Smooth muscle cell (in vitro differentiated cells): ENCODE measurements around the gene ANKRD62. TPM values are rescaled to one million over a fixed set of nuclear protein-coding genes. Genes with fewer than 3 reads are reported as not detected.

Source experiments
- DNase-seq: peaks from one replicate; lab custom pipeline; 2025; ENCODE audit not compliant: unreplicated experiment; lab: John Stamatoyannopoulos, UW
- H2AFZ ChIP-seq: fragments of 200-600 bp; sonication (generic); 2 replicates; pipeline ENCODE4 v1.6.0; 2016; ENCODE audit warnings: antibody characterized with exemption, low read depth, mild to moderate bottlenecking
- H3F3A ChIP-seq: fragments of 200-600 bp; sonication (generic); 2 replicates; pipeline ENCODE4 v1.6.0; 2017; ENCODE audit warnings: antibody characterized with exemption, low read depth
- H3K27ac ChIP-seq: fragments of 200-600 bp; sonication (generic); 2 replicates; pipeline ENCODE4 v1.5.1; 2016; ENCODE audit warnings: low read depth, mild to moderate bottlenecking
- H3K27me3 ChIP-seq: fragments of 200-600 bp; sonication (generic); 2 replicates; pipeline ENCODE4 v1.6.1; 2016; ENCODE audit warnings: low read depth, mild to moderate bottlenecking
- H3K36me3 ChIP-seq: fragments of 200-600 bp; sonication (generic); 2 replicates; pipeline ENCODE4 v1.5.1; 2016; ENCODE audit warnings: low read depth
- H3K4me1 ChIP-seq: fragments of 200-600 bp; sonication (generic); 2 replicates; pipeline ENCODE4 v1.5.1; 2016; ENCODE audit warnings: low read depth
- H3K4me2 ChIP-seq: fragments of 200-600 bp; sonication (generic); 2 replicates; pipeline ENCODE4 v1.6.0; 2016; ENCODE audit warnings: mild to moderate bottlenecking
- H3K4me3 ChIP-seq: fragments of 200-600 bp; sonication (generic); 2 replicates; pipeline ENCODE4 v1.5.1; 2016; ENCODE audit warnings: mild to moderate bottlenecking
- H3K79me2 ChIP-seq: fragments of 200-600 bp; sonication (generic); 2 replicates; pipeline ENCODE4 v1.6.0; 2016; ENCODE audit warnings: low read depth, mild to moderate bottlenecking
- H3K9ac ChIP-seq: fragments of 200-600 bp; sonication (generic); 2 replicates; pipeline ENCODE4 v1.6.0; 2016; ENCODE audit warnings: low read depth
- H3K9me3 ChIP-seq: fragments of 200-600 bp; sonication (generic); replicated peaks from 2 replicates; pipeline ENCODE4 v1.5.1; 2016; ENCODE audit warnings: low read depth
- H4K20me1 ChIP-seq: fragments of 200-600 bp; sonication (generic); 2 replicates; pipeline ENCODE4 v1.6.0; 2016; ENCODE audit warnings: low read depth
- WGBS: methylation state at CpG from one replicate; pipeline ENCODE4 v1.1.7; 2016; ENCODE audit warnings: low lambda C conversion rate; 5-methylcytosine and 5-hydroxymethylcytosine counted together
- polyA plus RNA-seq: library from polyadenylated mRNA; unstranded; fragments of >200 nt; fragmentation: Nextera tagmentation; extraction: Ambion mirVana; gene quantifications from 2 replicates; pipeline ENCODE4 v1.2.1, GENCODE V29; 2016
- total RNA-seq: library from RNA; depleted of rRNA; stranded (reverse); fragments of >200 nt; gene quantifications from 2 replicates; pipeline ENCODE4 v1.2.3, GENCODE V29; 2014
- TF ChIP-seq, protein P1 (sequence below): fragments of 200-600 bp; sonication (generic); IDR thresholded peaks from 2 replicates; pipeline ENCODE4 v1.5.1; 2017; ENCODE audit warnings: borderline replicate concordance, mild to moderate bottlenecking, antibody characterized with exemption; ENCODE audit not compliant: insufficient read depth, poor library complexity, severe bottlenecking

ANKRD62 gene
- total and polyA plus RNA-seq, 2 experiments from 2014 or later = not detected

DNA sequence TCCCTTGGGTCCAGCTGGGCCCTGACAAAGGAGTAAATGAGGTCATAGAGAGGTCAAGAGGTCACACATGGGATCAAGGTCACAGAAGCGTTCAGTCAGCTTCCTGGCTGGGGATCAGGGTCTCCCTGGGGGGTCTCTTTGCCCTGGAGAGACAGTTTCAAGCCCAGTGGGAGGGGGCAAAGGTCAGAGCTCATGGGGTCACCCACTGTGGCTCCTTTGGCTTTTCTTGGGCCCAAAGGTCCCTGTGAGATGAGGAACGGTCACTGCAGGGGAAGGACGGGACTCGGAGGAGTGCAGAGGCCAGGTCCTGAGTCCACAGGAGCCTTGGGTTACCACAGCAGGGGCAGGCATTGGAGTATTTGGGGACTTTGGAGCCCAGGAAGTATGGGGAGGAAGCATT lies 30.7 kb upstream of the ANKRD62 start:
- no peaks in the 10 kb centered on the region for H3F3A ChIP-seq
- DNase-seq = no peak
- H3K4me2 ChIP-seq = no peak overlapping the region
- 67% methylated on average over 4 of the region's 4 CpGs for WGBS
- no peak overlapping the region for H3K27ac ChIP-seq
- no peak overlapping the region for H3K4me3 ChIP-seq
- H3K9me3 ChIP-seq = no peaks in the 10 kb centered on the region
- H3K79me2 ChIP-seq = no peaks in the 10 kb centered on the region
- no peak overlapping the region for H2AFZ ChIP-seq
- TF ChIP-seq, protein P1, sequence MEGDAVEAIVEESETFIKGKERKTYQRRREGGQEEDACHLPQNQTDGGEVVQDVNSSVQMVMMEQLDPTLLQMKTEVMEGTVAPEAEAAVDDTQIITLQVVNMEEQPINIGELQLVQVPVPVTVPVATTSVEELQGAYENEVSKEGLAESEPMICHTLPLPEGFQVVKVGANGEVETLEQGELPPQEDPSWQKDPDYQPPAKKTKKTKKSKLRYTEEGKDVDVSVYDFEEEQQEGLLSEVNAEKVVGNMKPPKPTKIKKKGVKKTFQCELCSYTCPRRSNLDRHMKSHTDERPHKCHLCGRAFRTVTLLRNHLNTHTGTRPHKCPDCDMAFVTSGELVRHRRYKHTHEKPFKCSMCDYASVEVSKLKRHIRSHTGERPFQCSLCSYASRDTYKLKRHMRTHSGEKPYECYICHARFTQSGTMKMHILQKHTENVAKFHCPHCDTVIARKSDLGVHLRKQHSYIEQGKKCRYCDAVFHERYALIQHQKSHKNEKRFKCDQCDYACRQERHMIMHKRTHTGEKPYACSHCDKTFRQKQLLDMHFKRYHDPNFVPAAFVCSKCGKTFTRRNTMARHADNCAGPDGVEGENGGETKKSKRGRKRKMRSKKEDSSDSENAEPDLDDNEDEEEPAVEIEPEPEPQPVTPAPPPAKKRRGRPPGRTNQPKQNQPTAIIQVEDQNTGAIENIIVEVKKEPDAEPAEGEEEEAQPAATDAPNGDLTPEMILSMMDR = no peak
- no peaks in the 10 kb centered on the region for H3K4me1 ChIP-seq
- H3K27me3 ChIP-seq = no peaks in the 10 kb centered on the region
- no peak overlapping the region for H3K9ac ChIP-seq
- no peaks in the 10 kb centered on the region for H3K36me3 ChIP-seq
- no peaks in the 10 kb centered on the region for H4K20me1 ChIP-seq

DNA sequence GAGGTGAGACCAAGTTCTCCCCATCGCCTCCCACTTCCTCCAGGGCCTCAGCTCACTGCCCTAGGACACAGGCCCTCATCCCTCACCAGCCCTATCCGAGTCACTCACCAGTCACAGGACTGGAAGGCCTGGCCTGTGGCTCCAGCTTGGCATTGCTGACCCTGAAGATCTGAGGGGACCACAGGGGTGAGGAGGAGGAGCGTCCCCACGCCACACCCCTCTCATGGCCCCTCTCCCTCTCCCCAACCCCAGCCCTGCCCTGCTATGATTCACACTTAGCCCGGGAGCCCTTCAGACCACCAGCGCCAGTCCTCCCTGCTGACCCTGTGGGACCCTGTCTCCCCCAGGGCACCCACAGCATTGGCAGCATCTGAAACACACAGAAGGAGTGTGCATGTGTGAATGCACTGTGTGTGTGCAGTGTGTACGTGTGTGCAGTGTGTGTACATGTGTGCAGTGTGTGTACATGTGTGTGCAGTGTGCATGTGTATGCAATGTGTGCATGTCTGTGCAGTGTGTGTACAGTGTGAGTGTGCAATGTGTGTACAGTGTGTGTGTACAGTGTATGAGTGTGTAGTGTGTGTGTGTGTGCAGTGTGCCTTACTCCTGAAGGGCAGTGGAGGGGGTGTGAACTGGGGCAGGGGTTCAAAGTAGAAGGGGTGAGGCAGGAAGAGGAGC lies 29.4 kb upstream of the ANKRD62 start:
- H3K4me2 ChIP-seq = no peak overlapping the region
- no peak overlapping the region for H3K27ac ChIP-seq
- TF ChIP-seq, protein P1 = no peak
- H3K9ac ChIP-seq = no peak overlapping the region
- no peak for DNase-seq
- no peaks in the 10 kb centered on the region for H3K9me3 ChIP-seq
- H3K79me2 ChIP-seq = no peaks in the 10 kb centered on the region
- no peaks in the 10 kb centered on the region for H3K36me3 ChIP-seq
- H4K20me1 ChIP-seq = no peaks in the 10 kb centered on the region
- no peaks in the 10 kb centered on the region for H3F3A ChIP-seq
- WGBS = 91% methylated on average over 7 of the region's 7 CpGs
- no peaks in the 10 kb centered on the region for H3K4me1 ChIP-seq
- H3K27me3 ChIP-seq = no peaks in the 10 kb centered on the region
- H2AFZ ChIP-seq = no peak overlapping the region
- H3K4me3 ChIP-seq = no peak overlapping the region

DNA sequence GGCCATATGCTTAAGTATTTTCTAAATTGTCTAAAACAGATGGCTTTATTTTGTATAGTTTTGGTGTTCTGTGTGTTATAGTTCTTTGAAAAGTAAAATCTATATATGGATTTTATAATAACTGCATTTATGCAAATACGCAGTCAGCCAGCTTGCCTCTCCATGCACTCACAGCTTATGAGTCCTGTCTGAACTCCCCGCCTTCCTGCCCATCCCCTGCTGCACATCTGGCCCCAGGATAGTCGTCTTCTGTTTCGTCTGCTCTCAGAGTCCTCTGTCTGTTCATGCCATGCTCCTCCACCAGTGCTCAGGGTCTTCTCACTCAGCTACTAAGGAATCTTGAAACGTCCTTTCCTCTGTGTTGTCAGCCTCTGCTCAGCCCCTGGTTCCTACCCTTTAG lies 28.2 kb upstream of the ANKRD62 start:
- no peaks in the 10 kb centered on the region for H4K20me1 ChIP-seq
- WGBS = 80% methylated on average over 5 of the region's 5 CpGs
- no peak overlapping the region for H2AFZ ChIP-seq
- DNase-seq = no peak
- no peak overlapping the region for H3K27ac ChIP-seq
- no peaks in the 10 kb centered on the region for H3K4me1 ChIP-seq
- no peaks in the 10 kb centered on the region for H3K36me3 ChIP-seq
- TF ChIP-seq, protein P1 = no peak
- no peak overlapping the region for H3K4me3 ChIP-seq
- no peaks in the 10 kb centered on the region for H3K79me2 ChIP-seq
- no peak overlapping the region for H3K4me2 ChIP-seq
- H3F3A ChIP-seq = no peaks in the 10 kb centered on the region
- no peak overlapping the region for H3K9ac ChIP-seq
- no peaks in the 10 kb centered on the region for H3K9me3 ChIP-seq
- H3K27me3 ChIP-seq = no peaks in the 10 kb centered on the region

DNA sequence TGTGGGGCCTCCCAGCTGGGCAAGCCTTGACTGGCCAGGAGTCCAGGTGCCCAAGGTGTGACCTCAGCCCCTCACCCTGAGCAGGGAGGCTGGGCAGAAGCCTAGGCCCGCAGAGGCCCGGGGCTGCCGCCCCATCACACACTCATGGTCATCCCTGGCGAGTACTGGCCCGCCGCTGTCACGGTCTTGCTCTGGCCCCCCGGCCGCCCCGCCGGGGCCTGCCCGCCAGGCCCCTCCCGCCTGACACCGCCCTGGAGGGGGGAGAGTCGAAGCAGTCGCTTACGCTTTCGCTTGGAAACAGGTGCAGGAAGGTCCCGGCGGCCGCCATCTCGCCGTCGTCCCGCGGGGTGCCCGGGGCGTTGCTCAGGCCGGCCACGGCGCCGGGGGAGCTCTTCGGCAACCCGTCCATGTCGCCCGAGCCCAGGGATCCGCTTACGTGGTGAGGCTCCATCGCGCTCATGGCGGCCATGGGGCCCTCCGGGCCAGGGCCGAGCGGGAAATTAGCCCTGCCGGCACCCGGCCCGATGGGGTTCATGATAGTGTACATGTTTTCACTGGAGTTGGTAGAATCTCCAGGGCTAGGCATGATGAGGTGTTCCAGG lies 26.6 kb upstream of the ANKRD62 start:
- TF ChIP-seq, protein P1 = no peak
- no peak overlapping the region for H2AFZ ChIP-seq
- H3K4me3 ChIP-seq = no peak overlapping the region
- no peaks in the 10 kb centered on the region for H3F3A ChIP-seq
- H3K4me2 ChIP-seq = no peak overlapping the region
- H3K36me3 ChIP-seq = no peaks in the 10 kb centered on the region
- no peaks in the 10 kb centered on the region for H3K79me2 ChIP-seq
- WGBS = 96% methylated on average over 35 of the region's 47 CpGs
- H3K9ac ChIP-seq = no peak overlapping the region
- no peak overlapping the region for H3K27ac ChIP-seq
- no peaks in the 10 kb centered on the region for H3K27me3 ChIP-seq
- no peaks in the 10 kb centered on the region for H3K9me3 ChIP-seq
- no peak for DNase-seq
- H4K20me1 ChIP-seq = no peaks in the 10 kb centered on the region
- H3K4me1 ChIP-seq = no peaks in the 10 kb centered on the region
